Measurements from ENCODE around the gene TMEM41B.

DNA sequence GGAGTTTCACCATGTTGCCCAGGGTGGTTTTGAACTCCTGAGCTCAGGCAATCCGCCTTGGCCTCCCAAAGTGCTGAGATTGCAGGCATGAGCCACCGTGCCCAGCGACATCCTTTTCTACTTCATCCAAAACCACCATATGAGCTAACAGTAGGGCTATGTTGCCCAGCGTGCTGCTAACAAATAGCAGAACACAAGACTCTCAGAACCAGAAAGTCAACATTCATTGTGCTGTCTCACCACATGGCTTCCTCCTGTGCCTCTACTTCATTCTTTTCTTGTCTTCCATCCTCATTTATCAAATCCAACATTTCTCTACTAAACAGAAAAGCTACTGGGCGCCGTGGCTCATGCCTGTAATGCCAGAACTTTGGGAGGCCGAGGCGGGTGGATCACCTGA is 37.2 kb downstream of the TMEM41B start:
- TF ChIP-seq, protein P1, sequence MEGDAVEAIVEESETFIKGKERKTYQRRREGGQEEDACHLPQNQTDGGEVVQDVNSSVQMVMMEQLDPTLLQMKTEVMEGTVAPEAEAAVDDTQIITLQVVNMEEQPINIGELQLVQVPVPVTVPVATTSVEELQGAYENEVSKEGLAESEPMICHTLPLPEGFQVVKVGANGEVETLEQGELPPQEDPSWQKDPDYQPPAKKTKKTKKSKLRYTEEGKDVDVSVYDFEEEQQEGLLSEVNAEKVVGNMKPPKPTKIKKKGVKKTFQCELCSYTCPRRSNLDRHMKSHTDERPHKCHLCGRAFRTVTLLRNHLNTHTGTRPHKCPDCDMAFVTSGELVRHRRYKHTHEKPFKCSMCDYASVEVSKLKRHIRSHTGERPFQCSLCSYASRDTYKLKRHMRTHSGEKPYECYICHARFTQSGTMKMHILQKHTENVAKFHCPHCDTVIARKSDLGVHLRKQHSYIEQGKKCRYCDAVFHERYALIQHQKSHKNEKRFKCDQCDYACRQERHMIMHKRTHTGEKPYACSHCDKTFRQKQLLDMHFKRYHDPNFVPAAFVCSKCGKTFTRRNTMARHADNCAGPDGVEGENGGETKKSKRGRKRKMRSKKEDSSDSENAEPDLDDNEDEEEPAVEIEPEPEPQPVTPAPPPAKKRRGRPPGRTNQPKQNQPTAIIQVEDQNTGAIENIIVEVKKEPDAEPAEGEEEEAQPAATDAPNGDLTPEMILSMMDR (IDR thresholded peaks at IDR 0.05): no peak
- TF ChIP-seq POLR2A (IDR thresholded peaks at IDR 0.05): no peak
